ENCODE data around the gene IGF2BP2. TPM values are rescaled to one million over a fixed set of nuclear protein-coding genes. Genes with fewer than 3 reads are reported as not detected.
A peak's percentile ranks its signal among the peaks of the same experiment; 100 is the strongest.

IGF2BP2 gene
- total and polyA plus RNA-seq, 2 of the 4 experiments (the other 2 are of a cell fraction): 23.4 to 88.2 TPM

DNA sequence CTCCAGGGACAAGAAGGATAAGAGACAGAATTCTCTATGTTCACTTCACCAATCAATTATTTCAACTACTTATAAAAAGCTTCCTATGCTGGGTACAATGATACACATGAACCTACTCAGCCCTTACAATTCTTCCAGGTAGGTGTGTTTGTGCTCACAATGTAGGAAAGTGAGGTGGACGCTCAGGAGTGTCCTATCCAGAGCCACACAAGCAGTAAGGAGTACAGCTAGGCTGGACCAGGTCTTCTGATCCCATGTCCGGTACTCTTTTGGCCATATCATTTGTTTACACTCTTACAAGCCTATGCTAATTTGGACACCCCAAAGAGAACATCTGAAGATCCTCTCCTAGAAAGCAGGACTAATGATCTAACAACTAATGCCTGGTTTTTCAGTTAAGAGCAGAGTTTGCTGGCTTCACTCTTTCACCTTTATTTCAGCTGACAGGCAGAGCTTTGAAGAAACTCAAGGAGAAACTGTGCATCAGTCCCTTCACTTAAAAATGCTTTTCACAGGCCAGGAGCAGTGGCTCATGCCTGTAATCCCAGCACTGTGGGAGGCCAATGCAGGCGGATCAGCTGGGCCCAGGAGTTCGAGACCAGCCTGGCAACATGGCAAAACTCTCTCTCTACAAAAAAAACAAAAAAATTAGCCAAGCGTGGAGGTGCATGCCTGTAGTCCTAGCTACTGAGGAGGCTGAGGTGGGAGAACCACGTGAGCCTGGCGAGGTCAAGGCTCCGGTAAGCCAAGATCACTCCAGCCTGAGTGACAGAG, 27.5 kb downstream of the IGF2BP2 start (continued):
- TF ChIP-seq RCOR1 (IDR thresholded peaks at IDR 0.05; ENCODE audit: insufficient replicate concordance, low read length): no peak

DNA sequence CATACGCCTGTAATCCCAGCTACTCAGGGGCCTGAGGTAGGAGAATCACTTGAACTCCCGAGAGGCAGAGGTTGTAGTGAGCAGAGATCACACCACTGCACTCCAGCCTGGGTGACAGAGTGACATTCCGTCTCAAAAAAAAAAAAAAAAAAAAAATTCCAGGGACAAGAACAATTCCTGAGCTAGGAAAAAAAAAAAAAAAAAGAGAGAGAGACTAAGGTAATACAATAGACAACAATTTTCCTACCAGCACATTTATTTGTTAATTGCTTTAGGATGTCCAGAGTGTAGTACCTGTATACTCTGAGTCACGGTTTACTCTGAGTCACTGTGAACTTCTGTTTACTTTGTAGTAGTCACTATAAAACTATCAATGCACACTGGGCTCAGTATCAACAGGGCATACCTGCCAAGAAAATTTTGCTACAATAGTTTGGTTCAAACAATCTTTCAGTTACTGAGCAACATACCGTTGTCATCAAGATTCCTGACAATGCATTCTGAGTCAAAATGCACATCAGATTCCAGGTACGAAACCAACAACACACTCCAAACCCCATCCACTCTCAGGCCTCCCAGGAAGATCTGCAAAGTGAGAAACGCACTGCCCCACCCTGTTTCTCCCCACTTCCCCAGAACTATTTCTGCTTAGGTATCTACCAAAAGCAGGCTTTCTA, 28.3 kb downstream of the IGF2BP2 start:
- H3K4ac ChIP-seq (ENCODE audit: low read depth, low read length): no peak overlapping the region
- peaks cover 17% of the 10 kb centered on the region for H3K4me1 ChIP-seq (ENCODE audit: control insufficient read depth, insufficient read depth, low read length)
- DNase-seq (peak; percentile 85), ATAC-seq (ENCODE audit: low read depth) (peak; percentile 70)
- no peak overlapping the region for H2AK9ac ChIP-seq (replicated peaks; ENCODE audit: low read depth, low read length, poor library complexity)
- 0 out of 2 replicates have a peak overlapping the region, but pooled peaks have one; percentile 17 for H3K14ac ChIP-seq (replicated peaks; ENCODE audit: low read depth, low read length)
- no peak overlapping the region for H3K18ac ChIP-seq (ENCODE audit: low read depth, low read length)
- no peak overlapping the region for H3K56ac ChIP-seq (ENCODE audit: extremely low read depth, insufficient read depth, low read length)
- H4K91ac ChIP-seq (ENCODE audit: insufficient read depth, low read depth, low read length): no peak overlapping the region
- peaks cover 15 to 83% of the 10 kb centered on the region in 2 experiments; a peak in 3 of 4 replicates for H3K79me1 ChIP-seq (ENCODE audit: low read depth in 1 of 2, low read length in 2 of 2)
- no peaks in the 10 kb centered on the region for H3K27me3 ChIP-seq (ENCODE audit: control insufficient read depth, insufficient read depth, low read length)
- in situ Hi-C loops (cut with MboI; ENCODE audit: low sequenced_read_pairs) (no loop called here), dilution Hi-C loops (cut with HindIII; ENCODE audit: low sequenced_read_pairs, unreplicated experiment) (no loop called here), intact Hi-C loops (cut with micrococcal nuclease) (no loop called here)
- no peak overlapping the region for H4K8ac ChIP-seq (ENCODE audit: low read depth in 2 of 2, low read length in 2 of 2)
- no peak overlapping the region for H4K5ac ChIP-seq (ENCODE audit: low read depth, low read length)
- no peak overlapping the region for H2BK120ac ChIP-seq (ENCODE audit: low read depth, low read length)
- 50% methylated on average over 2 of the region's 7 CpGs; no CpG with 5 or more reads in 1 of the 2 experiments for WGBS, 2 experiments (ENCODE audit: extremely low coverage in 2 of 2, insufficient read length in 1 of 2)
- H2BK15ac ChIP-seq (ENCODE audit: low read depth, low read length): no peak overlapping the region
- H3K9me3 ChIP-seq (ENCODE audit: control insufficient read depth, insufficient read depth, low read length): no peaks in the 10 kb centered on the region
- H3K9ac ChIP-seq (ENCODE audit: low read depth, low read length): no peak overlapping the region
- H3K27ac ChIP-seq (ENCODE audit: insufficient read depth, low read length): no peak overlapping the region
- peaks cover 95% of the 10 kb centered on the region for H4K20me1 ChIP-seq (ENCODE audit: insufficient read depth, low read length)
- POLR2A ChIA-PET (ENCODE audit: unreplicated experiment): interaction anchor here (0.6 kb wide), 1 partner anchor 35 kb away, joined by 8 read pairs; no protein-coding TSS in a partner anchor
- no peak overlapping the region for H2AFZ ChIP-seq (replicated peaks; ENCODE audit: low read length, poor library complexity)
- CTCF ChIA-PET: no interaction called here
- H2AK5ac ChIP-seq (ENCODE audit: low read depth, low read length): peak overlapping the region; percentile 7; the same call in 1 of the 2 replicates
- H3K23ac ChIP-seq (ENCODE audit: low read depth, low read length): peak overlapping the region; percentile 17; the same call in 1 of the 2 replicates
- peaks cover 4% of the 10 kb centered on the region; the same call in 1 of the 2 replicates for H3K36me3 ChIP-seq (ENCODE audit: control insufficient read depth, insufficient read depth, low read length)
- peak overlapping the region; percentile 15 for H2BK5ac ChIP-seq (ENCODE audit: low read depth, low read length, poor library complexity, severe bottlenecking)
- no peak overlapping the region for H3K4me3 ChIP-seq (ENCODE audit: insufficient read depth, low read depth, low read length)
- no TSS peak for BruUV-seq (replicated peaks)
- peak overlapping the region; percentile 62; the same call in 1 of the 2 replicates for H3K4me2 ChIP-seq (ENCODE audit: low read depth, low read length)
- H3K9me1 ChIP-seq (ENCODE audit: insufficient read depth, low read length): peaks cover 27% of the 10 kb centered on the region
- no peak overlapping the region for H2BK20ac ChIP-seq (ENCODE audit: low read depth, low read length)
- TF ChIP-seq, protein P1, sequence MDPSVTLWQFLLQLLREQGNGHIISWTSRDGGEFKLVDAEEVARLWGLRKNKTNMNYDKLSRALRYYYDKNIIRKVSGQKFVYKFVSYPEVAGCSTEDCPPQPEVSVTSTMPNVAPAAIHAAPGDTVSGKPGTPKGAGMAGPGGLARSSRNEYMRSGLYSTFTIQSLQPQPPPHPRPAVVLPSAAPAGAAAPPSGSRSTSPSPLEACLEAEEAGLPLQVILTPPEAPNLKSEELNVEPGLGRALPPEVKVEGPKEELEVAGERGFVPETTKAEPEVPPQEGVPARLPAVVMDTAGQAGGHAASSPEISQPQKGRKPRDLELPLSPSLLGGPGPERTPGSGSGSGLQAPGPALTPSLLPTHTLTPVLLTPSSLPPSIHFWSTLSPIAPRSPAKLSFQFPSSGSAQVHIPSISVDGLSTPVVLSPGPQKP (IDR thresholded peaks at IDR 0.05; ENCODE audit: borderline replicate concordance, low read depth, low read length): no peak
- TF ChIP-seq MXI1 (IDR thresholded peaks at IDR 0.05; ENCODE audit: borderline replicate concordance, low read depth, low read length): no peak
- TF ChIP-seq NFE2L2 (IDR thresholded peaks at IDR 0.05; ENCODE audit: low read depth, low read length): 0 out of 2 replicates have a peak, but pooled peaks have one; percentile 29
- no peak for TF ChIP-seq USF2 (IDR thresholded peaks at IDR 0.05; ENCODE audit: low read depth, low read length)
- peak; percentile 86 for TF ChIP-seq FOS (IDR thresholded peaks at IDR 0.05; ENCODE audit: low read depth, low read length)
- TF ChIP-seq POLR2A (IDR thresholded peaks at IDR 0.05; ENCODE audit: low read depth, low read length): no peak
- TF ChIP-seq RFX5 (IDR thresholded peaks at IDR 0.05; ENCODE audit: low read depth, low read length): no peak
- TF ChIP-seq SMC3 (IDR thresholded peaks at IDR 0.05; ENCODE audit: low read depth, low read length): no peak
- TF ChIP-seq, protein P2, sequence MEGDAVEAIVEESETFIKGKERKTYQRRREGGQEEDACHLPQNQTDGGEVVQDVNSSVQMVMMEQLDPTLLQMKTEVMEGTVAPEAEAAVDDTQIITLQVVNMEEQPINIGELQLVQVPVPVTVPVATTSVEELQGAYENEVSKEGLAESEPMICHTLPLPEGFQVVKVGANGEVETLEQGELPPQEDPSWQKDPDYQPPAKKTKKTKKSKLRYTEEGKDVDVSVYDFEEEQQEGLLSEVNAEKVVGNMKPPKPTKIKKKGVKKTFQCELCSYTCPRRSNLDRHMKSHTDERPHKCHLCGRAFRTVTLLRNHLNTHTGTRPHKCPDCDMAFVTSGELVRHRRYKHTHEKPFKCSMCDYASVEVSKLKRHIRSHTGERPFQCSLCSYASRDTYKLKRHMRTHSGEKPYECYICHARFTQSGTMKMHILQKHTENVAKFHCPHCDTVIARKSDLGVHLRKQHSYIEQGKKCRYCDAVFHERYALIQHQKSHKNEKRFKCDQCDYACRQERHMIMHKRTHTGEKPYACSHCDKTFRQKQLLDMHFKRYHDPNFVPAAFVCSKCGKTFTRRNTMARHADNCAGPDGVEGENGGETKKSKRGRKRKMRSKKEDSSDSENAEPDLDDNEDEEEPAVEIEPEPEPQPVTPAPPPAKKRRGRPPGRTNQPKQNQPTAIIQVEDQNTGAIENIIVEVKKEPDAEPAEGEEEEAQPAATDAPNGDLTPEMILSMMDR (conservative IDR thresholded peaks at IDR 0.05; ENCODE audit: low read depth, low read length): no peak
- no peak for TF ChIP-seq RCOR1 (IDR thresholded peaks at IDR 0.05; ENCODE audit: insufficient replicate concordance, low read length)
